ENCODE measurements around the gene TTLL10.

DNA sequence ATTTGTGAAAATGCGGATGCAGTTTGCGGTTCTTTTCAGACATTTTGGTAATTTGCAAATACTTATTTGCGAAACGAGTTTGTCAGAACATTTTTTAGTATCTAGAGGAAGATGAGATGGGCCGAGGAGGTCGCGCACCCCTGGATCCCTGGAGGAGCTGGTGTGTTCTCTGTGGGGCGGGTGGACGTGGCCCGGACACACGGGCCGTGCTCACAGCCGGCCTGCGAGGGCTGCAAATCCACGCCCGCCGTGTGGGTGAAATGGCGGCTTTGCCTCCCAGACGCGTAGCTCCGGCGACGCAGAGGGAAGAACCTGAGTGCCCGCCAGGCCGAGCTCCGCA lies 9.3 kb upstream of the TTLL10 start:
- TF ChIP-seq, protein P1, sequence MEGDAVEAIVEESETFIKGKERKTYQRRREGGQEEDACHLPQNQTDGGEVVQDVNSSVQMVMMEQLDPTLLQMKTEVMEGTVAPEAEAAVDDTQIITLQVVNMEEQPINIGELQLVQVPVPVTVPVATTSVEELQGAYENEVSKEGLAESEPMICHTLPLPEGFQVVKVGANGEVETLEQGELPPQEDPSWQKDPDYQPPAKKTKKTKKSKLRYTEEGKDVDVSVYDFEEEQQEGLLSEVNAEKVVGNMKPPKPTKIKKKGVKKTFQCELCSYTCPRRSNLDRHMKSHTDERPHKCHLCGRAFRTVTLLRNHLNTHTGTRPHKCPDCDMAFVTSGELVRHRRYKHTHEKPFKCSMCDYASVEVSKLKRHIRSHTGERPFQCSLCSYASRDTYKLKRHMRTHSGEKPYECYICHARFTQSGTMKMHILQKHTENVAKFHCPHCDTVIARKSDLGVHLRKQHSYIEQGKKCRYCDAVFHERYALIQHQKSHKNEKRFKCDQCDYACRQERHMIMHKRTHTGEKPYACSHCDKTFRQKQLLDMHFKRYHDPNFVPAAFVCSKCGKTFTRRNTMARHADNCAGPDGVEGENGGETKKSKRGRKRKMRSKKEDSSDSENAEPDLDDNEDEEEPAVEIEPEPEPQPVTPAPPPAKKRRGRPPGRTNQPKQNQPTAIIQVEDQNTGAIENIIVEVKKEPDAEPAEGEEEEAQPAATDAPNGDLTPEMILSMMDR (conservative IDR thresholded peaks at IDR 0.05 in 1 of 2, IDR thresholded peaks at IDR 0.05 in 1 of 2; ENCODE audit: extremely low read depth in 1 of 2, insufficient read depth in 1 of 2, low read depth in 1 of 2, low read length in 2 of 2): no peak
- TF ChIP-seq EZH2 (IDR thresholded peaks at IDR 0.05; ENCODE audit: borderline replicate concordance, low read length): no peak
